ENCODE results near the gene CFAP46.

DNA sequence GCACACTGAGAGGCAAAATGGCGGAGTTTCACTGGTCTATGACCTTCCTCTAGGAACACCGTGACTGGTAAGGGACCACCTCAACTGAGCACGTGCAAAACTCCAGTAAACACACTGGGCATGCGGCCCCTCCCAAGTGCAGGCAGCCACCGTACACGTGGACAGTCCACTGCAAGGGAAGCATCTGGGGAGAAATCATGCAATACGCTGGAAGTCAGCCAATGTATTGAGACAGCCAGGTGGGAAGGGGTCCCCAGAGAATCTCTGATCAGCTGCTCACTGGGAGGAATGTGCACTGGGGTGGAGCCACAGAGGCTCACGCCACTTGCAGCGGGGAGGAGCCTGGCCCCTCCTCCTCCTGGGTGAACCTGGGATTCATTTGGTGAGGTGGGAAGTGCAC, 49.3 kb downstream of the CFAP46 start:
- TF ChIP-seq POLR2AphosphoS5 (IDR thresholded peaks at IDR 0.05; ENCODE audit: low read depth, low read length) (no peak), CTCF (IDR thresholded peaks at IDR 0.05) (no peak), REST (IDR thresholded peaks at IDR 0.05; ENCODE audit: insufficient read depth in 1 of 2, low read depth in 2 of 2, low read length in 1 of 2) (no peak)

Data from Panc1 (cell line).